Mucosa of rectum (tissue), 2 donors: Measurements from ENCODE around the gene ZNF628.
A peak's percentile ranks its signal among the peaks of the same experiment; 100 is the strongest.

Experiments
- H3K27ac ChIP-seq, 2 donors: one replicate each; pipeline ENCODE4 v1.7.0; 2013; ENCODE audit warnings: inconsistent platforms in 2 of 2, low read depth in 2 of 2, low read length in 2 of 2
- H3K27me3 ChIP-seq, 2 donors: one replicate each; pipeline ENCODE4 v1.7.0; 2013; ENCODE audit warnings: low read length in 2 of 2; ENCODE audit not compliant: control insufficient read depth in 2 of 2, insufficient read depth in 2 of 2
- H3K36me3 ChIP-seq, 2 donors: one replicate each; pipeline ENCODE4 v1.7.0; 2013; ENCODE audit warnings: low read length in 2 of 2; ENCODE audit not compliant: control insufficient read depth in 2 of 2, insufficient read depth in 2 of 2
- H3K4me1 ChIP-seq, 2 donors: one replicate each; pipeline ENCODE4 v1.7.0; 2013; ENCODE audit warnings: low read length in 2 of 2, mild to moderate bottlenecking in 1 of 2; ENCODE audit not compliant: control insufficient read depth in 2 of 2, insufficient read depth in 2 of 2
- H3K4me3 ChIP-seq, 2 donors: one replicate each; pipeline ENCODE4 v1.7.0; 2013; ENCODE audit warnings: low read length in 2 of 2
- H3K9ac ChIP-seq, 2 donors: one replicate each; pipeline ENCODE4 v1.7.0; 2013; ENCODE audit warnings: low read length in 2 of 2, low read depth in 1 of 2, mild to moderate bottlenecking in 1 of 2
- H3K9me3 ChIP-seq, 2 donors: one replicate each; pipeline ENCODE4 v1.7.0; 2013; ENCODE audit warnings: low read length in 2 of 2; ENCODE audit not compliant: control insufficient read depth in 2 of 2
- donor health status: healthy.
- donor health status: Normal muscosa, but diverticular disease.

The ZNF628 gene

GRCh38 chr19:55497763-55498162 lies 21.3 kb downstream of the ZNF628 start:
- Histone ChIP-seq H3K27me3 (peaks cover 0 to 4% of the 10 kb centered on the region in 2 donors), H3K27ac (no peak overlapping the region), H3K9ac (no peak overlapping the region), H3K9me3 (no peaks in the 10 kb centered on the region), H3K4me3 (no peak overlapping the region), H3K36me3 (no peaks in the 10 kb centered on the region), H3K4me1 (peaks cover 0 to 2% of the 10 kb centered on the region in 2 donors)

GRCh38 chr19:55498246-55498840 lies 21.9 kb downstream of the ZNF628 start:
- H3K4me1 ChIP-seq, result peaks cover 0 to 2% of the 10 kb centered on the region in 2 donors
- H3K4me3 ChIP-seq, result no peak overlapping the region
- H3K9me3 ChIP-seq, result no peaks in the 10 kb centered on the region
- peaks cover 0 to 4% of the 10 kb centered on the region in 2 donors for H3K27me3 ChIP-seq
- no peak overlapping the region for H3K27ac ChIP-seq
- no peak overlapping the region for H3K9ac ChIP-seq
- H3K36me3 ChIP-seq, result no peaks in the 10 kb centered on the region

GRCh38 chr19:55500368-55500952 lies 24.0 kb downstream of the ZNF628 start:
- no peaks in the 10 kb centered on the region for H3K27me3 ChIP-seq
- H3K9me3 ChIP-seq, result no peaks in the 10 kb centered on the region
- H3K9ac ChIP-seq, result no peak overlapping the region
- no peaks in the 10 kb centered on the region for H3K36me3 ChIP-seq
- H3K4me3 ChIP-seq, result no peak overlapping the region
- H3K4me1 ChIP-seq, result no peaks in the 10 kb centered on the region
- no peak overlapping the region for H3K27ac ChIP-seq

DNA sequence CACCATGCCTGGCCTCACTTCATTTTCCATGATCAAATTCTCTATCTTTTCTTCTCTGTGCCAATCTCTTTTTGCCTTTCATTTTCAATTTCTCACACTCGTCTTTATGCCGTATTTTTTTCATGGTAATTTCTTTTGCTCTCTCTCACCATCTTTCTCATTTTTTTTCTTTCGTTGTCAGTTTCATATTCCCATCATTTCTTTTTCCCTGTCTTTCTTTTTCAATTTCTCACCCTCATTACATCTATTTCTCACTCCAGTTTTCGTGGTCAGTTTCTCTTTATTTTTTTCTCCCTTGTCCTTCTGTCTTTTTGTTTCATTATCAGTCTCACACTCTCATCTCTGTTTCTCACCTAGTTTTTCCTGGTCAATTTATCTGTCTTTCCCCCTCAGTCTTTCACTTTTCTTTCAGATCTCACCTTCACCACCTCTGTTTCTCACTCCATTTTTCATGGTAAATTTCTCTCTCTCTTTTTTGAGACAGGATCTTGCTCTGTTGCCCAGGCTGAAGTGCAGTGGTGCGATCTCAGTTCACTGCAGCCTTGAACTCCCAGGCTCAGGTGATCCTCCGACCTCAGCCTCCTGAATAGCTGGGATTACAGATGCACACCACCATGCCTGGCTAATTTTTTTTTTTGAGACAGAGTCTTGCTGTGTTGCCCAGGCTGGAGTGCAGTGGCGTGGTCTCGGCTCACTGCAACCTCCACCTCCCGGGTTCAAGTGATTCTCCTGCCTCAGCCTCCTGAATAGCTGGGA lies 26.0 kb downstream of the ZNF628 start:
- Histone ChIP-seq H3K9ac (no peak overlapping the region), H3K4me3 (no peak overlapping the region), H3K36me3 (no peaks in the 10 kb centered on the region), H3K27ac (no peak overlapping the region), H3K27me3 (no peaks in the 10 kb centered on the region), H3K4me1 (no peaks in the 10 kb centered on the region), H3K9me3 (no peaks in the 10 kb centered on the region)

- H3K4me1 ChIP-seq, result no peaks in the 10 kb centered on the region
- H3K9me3 ChIP-seq, result no peaks in the 10 kb centered on the region
- H3K27ac ChIP-seq, result peak overlapping the region in 1 of 2 donors; percentile 16
- no peaks in the 10 kb centered on the region for H3K36me3 ChIP-seq
- H3K27me3 ChIP-seq, result no peaks in the 10 kb centered on the region
- H3K4me3 ChIP-seq, result no peak overlapping the region
- H3K9ac ChIP-seq, result no peak overlapping the region
Observed at GRCh38 chr19:55503157-55503501, 26.7 kb downstream of the ZNF628 start.

DNA sequence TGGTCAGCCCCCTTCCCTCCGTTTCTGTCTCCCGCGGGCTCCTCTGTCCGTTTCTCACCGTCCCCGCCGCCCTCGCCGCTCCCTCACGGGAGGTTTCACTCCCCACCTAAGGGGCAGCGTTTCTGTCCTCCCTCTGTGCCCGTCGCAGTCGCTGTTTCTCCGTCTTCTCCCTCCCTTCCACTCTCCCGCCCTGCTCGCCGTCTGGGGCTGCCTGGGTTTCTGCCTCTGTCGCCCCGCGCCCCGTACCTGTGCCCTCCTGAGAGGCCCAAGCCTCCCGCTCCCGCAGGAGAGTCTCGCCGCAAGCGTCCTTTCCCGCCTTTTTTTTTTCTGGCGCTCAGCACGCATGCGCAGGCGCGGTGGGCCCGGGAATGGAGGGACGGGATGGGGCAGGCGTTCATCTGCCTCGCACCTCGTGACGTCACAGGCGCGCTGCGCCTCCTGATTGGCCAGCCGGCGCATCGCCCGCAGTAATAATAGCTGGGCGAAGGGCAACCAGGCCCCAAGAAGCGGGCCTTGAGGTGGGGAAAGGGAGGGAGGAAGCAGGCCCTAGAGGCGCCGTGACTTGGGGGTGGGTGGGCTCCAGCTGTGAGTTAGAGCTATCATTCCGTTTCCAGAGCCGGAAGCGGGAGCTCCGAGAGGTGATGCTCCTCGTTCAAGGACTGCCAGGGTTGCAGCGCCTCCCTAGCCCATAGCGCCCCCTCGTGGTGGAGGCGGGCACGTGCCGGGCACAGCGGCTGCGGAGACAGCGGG lies 27.3 kb downstream of the ZNF628 start:
- Histone ChIP-seq H3K27ac (peak overlapping the region in 1 of 2 donors; percentile 16), H3K27me3 (no peaks in the 10 kb centered on the region), H3K9me3 (no peaks in the 10 kb centered on the region), H3K4me1 (no peaks in the 10 kb centered on the region), H3K9ac (no peak overlapping the region), H3K36me3 (no peaks in the 10 kb centered on the region), H3K4me3 (peak overlapping the region; percentile 56 to 78)

DNA sequence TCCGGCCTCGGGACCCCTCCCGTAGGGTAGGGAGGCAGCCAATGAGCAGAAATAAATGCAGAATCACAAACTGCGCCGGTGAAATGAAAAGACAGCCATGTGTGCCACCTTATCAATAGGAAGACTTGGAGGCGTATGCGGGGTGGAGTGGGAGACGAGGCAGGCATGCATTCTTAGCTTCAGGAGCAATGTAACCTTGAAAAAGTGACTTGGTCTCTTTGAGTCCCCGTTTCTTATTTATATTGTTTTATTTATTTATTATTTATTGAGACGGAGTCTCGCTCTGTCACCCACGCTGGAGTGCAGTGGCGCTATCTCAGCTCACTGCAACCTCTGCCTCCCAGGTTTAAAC lies 27.8 kb downstream of the ZNF628 start:
- no peak overlapping the region for H3K9ac ChIP-seq

DNA sequence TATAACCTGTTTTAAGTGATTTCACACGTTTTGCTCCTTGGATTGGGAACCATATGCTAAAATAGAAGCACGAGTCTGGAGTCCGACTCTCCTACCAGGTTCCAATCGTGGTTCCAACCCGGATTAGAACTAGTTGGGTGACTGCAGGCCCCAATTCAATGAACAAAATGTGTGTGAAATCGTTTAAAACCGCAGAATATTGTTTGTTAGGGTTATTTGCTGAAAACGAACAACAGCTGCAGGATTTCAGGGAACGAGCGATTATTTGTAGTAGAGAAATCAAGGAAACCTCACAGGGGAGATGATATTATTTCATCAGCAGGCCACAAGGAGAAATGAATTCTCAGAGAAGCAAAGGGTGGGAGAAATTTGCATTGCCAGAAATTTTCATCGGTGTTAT lies 28.6 kb downstream of the ZNF628 start:
- no peaks in the 10 kb centered on the region for H3K36me3 ChIP-seq
- H3K27me3 ChIP-seq, result no peaks in the 10 kb centered on the region
- no peaks in the 10 kb centered on the region for H3K4me1 ChIP-seq
- H3K9ac ChIP-seq, result no peak overlapping the region
- H3K9me3 ChIP-seq, result no peaks in the 10 kb centered on the region
- no peak overlapping the region for H3K4me3 ChIP-seq
- no peak overlapping the region for H3K27ac ChIP-seq

More for the DNA sequence above, 27.8 kb downstream of the ZNF628 start:
- Histone ChIP-seq H3K36me3 (no peaks in the 10 kb centered on the region), H3K27ac (no peak overlapping the region), H3K4me1 (no peaks in the 10 kb centered on the region), H3K4me3 (peak overlapping the region in 1 of 2 donors; percentile 78), H3K27me3 (no peaks in the 10 kb centered on the region), H3K9me3 (no peaks in the 10 kb centered on the region)

- no peaks in the 10 kb centered on the region for H3K27me3 ChIP-seq
Observed at GRCh38 chr19:55508120-55508519, 31.7 kb downstream of the ZNF628 start.

More at GRCh38 chr19:55508120-55508519, 31.7 kb downstream of the ZNF628 start:
- Histone ChIP-seq H3K27ac (no peak overlapping the region), H3K36me3 (no peaks in the 10 kb centered on the region), H3K4me1 (no peaks in the 10 kb centered on the region), H3K9me3 (no peaks in the 10 kb centered on the region), H3K4me3 (no peak overlapping the region), H3K9ac (no peak overlapping the region)
